WTC11 (cell line): ENCODE results near the gene SLC47A2. TPM values are rescaled to one million over a fixed set of nuclear protein-coding genes. Genes with fewer than 3 reads are reported as not detected.

Experiments
- ATF3 ChIP-seq: sonication (generic); formaldehyde crosslinking; conservative IDR thresholded peaks from 2 replicates; pipeline ENCODE4 v1.8.1; 2022; ENCODE audit warnings: mild to moderate bottlenecking, missing genetic modification reagents
- EMX1 ChIP-seq: fragments of 250-450 bp; sonication (Bioruptor Pico); IDR thresholded peaks from 2 replicates; pipeline ENCODE4 v1.8.0; 2021; ENCODE audit warnings: mild to moderate bottlenecking
- FOXJ3 ChIP-seq: sonication (generic); formaldehyde crosslinking; IDR thresholded peaks from 2 replicates; pipeline ENCODE4 v1.9.0; 2021; ENCODE audit warnings: missing genetic modification reagents, mild to moderate bottlenecking, borderline replicate concordance
- HMGXB4 ChIP-seq: sonication (generic); formaldehyde crosslinking; IDR thresholded peaks from 2 replicates; pipeline ENCODE4 v1.8.1; 2023; ENCODE audit warnings: mild to moderate bottlenecking, moderate library complexity, missing genetic modification reagents
- JUN ChIP-seq: sonication (generic); formaldehyde crosslinking; IDR thresholded peaks from 2 replicates; pipeline ENCODE4 v1.8.0; 2023; ENCODE audit warnings: mild to moderate bottlenecking, missing genetic modification reagents
- MXD4 ChIP-seq: fragments of 250-450 bp; sonication (Bioruptor Pico); IDR thresholded peaks from 2 replicates; pipeline ENCODE4 v1.8.0; 2021; ENCODE audit warnings: mild to moderate bottlenecking, moderate library complexity, borderline replicate concordance
- NFE2L1 ChIP-seq: sonication (generic); formaldehyde crosslinking; IDR thresholded peaks from 2 replicates; pipeline ENCODE4 v1.8.1; 2023; ENCODE audit warnings: missing genetic modification reagents
- NR1H2 ChIP-seq: sonication (generic); formaldehyde crosslinking; IDR thresholded peaks from 2 replicates; pipeline ENCODE4 v1.9.0; 2021; ENCODE audit warnings: mild to moderate bottlenecking, moderate library complexity, missing genetic modification reagents
- OVOL2 ChIP-seq: fragments of 250-450 bp; sonication (Bioruptor Pico); IDR thresholded peaks from 2 replicates; pipeline ENCODE4 v1.9.0; 2021; ENCODE audit warnings: mild to moderate bottlenecking, borderline replicate concordance
- PRDM15 ChIP-seq: sonication (generic); formaldehyde crosslinking; IDR thresholded peaks from 2 replicates; pipeline ENCODE4 v1.8.0; 2022; ENCODE audit warnings: missing genetic modification reagents
- SP1 ChIP-seq: sonication (generic); formaldehyde crosslinking; conservative IDR thresholded peaks from 2 replicates; pipeline ENCODE4 v1.8.1; 2022; ENCODE audit warnings: missing genetic modification reagents
- TCF7 ChIP-seq: sonication (generic); formaldehyde crosslinking; IDR thresholded peaks from 2 replicates; pipeline ENCODE4 v1.8.0; 2022; ENCODE audit warnings: mild to moderate bottlenecking, low read depth, missing genetic modification reagents, moderate library complexity
- USF1 ChIP-seq: sonication (generic); formaldehyde crosslinking; IDR thresholded peaks from 2 replicates; pipeline ENCODE4 v1.8.0; 2022; ENCODE audit warnings: mild to moderate bottlenecking, missing genetic modification reagents
- ZNF671 ChIP-seq: fragments of 250-450 bp; sonication (Bioruptor Pico); IDR thresholded peaks from 2 replicates; pipeline ENCODE4 v1.8.0; 2021; ENCODE audit warnings: mild to moderate bottlenecking
- ZSCAN18 ChIP-seq: fragments of 250-450 bp; sonication (Bioruptor Pico); IDR thresholded peaks from 2 replicates; pipeline ENCODE4 v2.1.2; 2022; ENCODE audit warnings: mild to moderate bottlenecking, moderate library complexity
- total RNA-seq: library from RNA; stranded (reverse); gene quantifications from 3 replicates; pipeline ENCODE4 v1.2.3, GENCODE V29; 2021
- TF ChIP-seq, protein P1 (sequence below): fragments of 250-450 bp; sonication (Bioruptor Pico); IDR thresholded peaks from 2 replicates; pipeline ENCODE4 v1.8.0; 2021; ENCODE audit warnings: mild to moderate bottlenecking
- TF ChIP-seq, protein P2 (sequence below): sonication (generic); formaldehyde crosslinking; IDR thresholded peaks from 2 replicates; pipeline ENCODE4 v1.8.1; 2023; ENCODE audit warnings: mild to moderate bottlenecking, missing genetic modification reagents
- TF ChIP-seq, protein P3 (sequence below): sonication (generic); formaldehyde crosslinking; IDR thresholded peaks from 2 replicates; pipeline ENCODE4 v1.8.1; 2023; ENCODE audit warnings: mild to moderate bottlenecking, missing genetic modification reagents, moderate library complexity
- TF ChIP-seq, protein P4 (sequence below): sonication (generic); formaldehyde crosslinking; IDR thresholded peaks from 2 replicates; pipeline ENCODE4 v1.8.0; 2022; ENCODE audit warnings: mild to moderate bottlenecking, missing genetic modification reagents
- TF ChIP-seq, protein P5 (sequence below): sonication (generic); formaldehyde crosslinking; IDR thresholded peaks from 2 replicates; pipeline ENCODE4 v1.8.1; 2023; ENCODE audit warnings: mild to moderate bottlenecking, missing genetic modification reagents
- TF ChIP-seq, protein P6 (sequence below): fragments of 200-600 bp; IDR thresholded peaks from 2 replicates; pipeline ENCODE4 v1.8.0; 2022; ENCODE audit warnings: antibody characterized with exemption

The SLC47A2 gene
- total RNA-seq, 1 experiment from 2014 or later = not detected

DNA sequence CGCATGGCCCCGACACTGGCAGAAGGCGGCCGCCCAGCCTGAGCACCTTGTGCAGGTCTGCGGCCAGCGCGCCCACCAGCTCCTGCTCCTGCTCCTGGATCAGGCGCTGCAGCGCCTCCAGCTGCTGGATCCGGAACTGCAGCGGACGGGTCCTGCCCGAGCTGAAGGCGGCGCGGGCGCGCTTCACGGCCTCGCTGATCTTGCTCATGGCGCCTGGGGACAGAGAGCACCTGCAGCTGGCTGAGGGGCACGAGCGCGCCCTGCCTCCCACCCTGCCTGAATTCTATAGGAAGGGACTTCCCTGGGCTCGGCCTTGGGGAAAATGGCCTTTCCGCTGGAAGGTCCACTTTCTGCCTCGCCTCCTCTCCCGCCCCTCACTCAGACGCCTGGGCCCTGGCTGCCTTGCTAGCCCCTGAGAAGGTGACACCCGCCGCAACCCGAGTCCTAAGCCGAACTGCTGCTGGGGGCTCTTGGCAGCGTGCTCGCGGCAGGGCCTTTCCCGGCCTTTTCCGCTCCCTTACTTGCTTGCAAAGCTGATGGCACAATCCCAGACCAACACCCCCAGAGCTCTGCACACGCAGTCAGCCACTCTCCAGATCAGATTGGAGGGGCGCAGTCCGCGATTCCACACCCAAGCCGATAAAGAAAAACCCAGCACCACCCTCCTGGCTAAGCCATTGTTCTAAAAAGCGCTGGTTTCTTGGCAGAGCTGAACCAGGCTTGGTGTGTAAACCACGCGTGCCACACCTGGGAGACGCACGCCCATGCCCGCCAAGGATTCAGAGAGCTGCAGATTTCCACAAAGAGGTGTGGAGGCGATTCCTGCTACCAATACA is 28.8 kb upstream of the SLC47A2 start (continued):
- peak; percentile 95 for TF ChIP-seq HMGXB4 (CRISPR knock-in tag)
- no peak for TF ChIP-seq TCF7 (CRISPR knock-in tag)
- TF ChIP-seq JUN (CRISPR knock-in tag) = no peak
- no peak for TF ChIP-seq EMX1 (CRISPR knock-in tag)
- TF ChIP-seq, protein P1, sequence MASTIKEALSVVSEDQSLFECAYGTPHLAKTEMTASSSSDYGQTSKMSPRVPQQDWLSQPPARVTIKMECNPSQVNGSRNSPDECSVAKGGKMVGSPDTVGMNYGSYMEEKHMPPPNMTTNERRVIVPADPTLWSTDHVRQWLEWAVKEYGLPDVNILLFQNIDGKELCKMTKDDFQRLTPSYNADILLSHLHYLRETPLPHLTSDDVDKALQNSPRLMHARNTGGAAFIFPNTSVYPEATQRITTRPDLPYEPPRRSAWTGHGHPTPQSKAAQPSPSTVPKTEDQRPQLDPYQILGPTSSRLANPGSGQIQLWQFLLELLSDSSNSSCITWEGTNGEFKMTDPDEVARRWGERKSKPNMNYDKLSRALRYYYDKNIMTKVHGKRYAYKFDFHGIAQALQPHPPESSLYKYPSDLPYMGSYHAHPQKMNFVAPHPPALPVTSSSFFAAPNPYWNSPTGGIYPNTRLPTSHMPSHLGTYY = no peak
- TF ChIP-seq, protein P2, sequence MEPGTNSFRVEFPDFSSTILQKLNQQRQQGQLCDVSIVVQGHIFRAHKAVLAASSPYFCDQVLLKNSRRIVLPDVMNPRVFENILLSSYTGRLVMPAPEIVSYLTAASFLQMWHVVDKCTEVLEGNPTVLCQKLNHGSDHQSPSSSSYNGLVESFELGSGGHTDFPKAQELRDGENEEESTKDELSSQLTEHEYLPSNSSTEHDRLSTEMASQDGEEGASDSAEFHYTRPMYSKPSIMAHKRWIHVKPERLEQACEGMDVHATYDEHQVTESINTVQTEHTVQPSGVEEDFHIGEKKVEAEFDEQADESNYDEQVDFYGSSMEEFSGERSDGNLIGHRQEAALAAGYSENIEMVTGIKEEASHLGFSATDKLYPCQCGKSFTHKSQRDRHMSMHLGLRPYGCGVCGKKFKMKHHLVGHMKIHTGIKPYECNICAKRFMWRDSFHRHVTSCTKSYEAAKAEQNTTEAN (CRISPR knock-in tag) = peak; percentile 85
- no peak for TF ChIP-seq OVOL2 (CRISPR knock-in tag)
- TF ChIP-seq ATF3 (CRISPR knock-in tag) = no peak
- TF ChIP-seq, protein P3, sequence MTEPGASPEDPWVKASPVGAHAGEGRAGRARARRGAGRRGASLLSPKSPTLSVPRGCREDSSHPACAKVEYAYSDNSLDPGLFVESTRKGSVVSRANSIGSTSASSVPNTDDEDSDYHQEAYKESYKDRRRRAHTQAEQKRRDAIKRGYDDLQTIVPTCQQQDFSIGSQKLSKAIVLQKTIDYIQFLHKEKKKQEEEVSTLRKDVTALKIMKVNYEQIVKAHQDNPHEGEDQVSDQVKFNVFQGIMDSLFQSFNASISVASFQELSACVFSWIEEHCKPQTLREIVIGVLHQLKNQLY (CRISPR knock-in tag) = no peak
- no peak for TF ChIP-seq ZNF671 (CRISPR knock-in tag)
- TF ChIP-seq, protein P4, sequence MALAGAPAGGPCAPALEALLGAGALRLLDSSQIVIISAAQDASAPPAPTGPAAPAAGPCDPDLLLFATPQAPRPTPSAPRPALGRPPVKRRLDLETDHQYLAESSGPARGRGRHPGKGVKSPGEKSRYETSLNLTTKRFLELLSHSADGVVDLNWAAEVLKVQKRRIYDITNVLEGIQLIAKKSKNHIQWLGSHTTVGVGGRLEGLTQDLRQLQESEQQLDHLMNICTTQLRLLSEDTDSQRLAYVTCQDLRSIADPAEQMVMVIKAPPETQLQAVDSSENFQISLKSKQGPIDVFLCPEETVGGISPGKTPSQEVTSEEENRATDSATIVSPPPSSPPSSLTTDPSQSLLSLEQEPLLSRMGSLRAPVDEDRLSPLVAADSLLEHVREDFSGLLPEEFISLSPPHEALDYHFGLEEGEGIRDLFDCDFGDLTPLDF (CRISPR knock-in tag) = peak; percentile 87; the same call in 1 of the 2 replicates
- no peak for TF ChIP-seq ZSCAN18 (CRISPR knock-in tag)
- TF ChIP-seq PRDM15 (CRISPR knock-in tag) = peak; percentile 51; the same call in 1 of the 2 replicates
- TF ChIP-seq MXD4 = no peak
- peak; percentile 18 for TF ChIP-seq SP1 (CRISPR knock-in tag)
- TF ChIP-seq, protein P5, sequence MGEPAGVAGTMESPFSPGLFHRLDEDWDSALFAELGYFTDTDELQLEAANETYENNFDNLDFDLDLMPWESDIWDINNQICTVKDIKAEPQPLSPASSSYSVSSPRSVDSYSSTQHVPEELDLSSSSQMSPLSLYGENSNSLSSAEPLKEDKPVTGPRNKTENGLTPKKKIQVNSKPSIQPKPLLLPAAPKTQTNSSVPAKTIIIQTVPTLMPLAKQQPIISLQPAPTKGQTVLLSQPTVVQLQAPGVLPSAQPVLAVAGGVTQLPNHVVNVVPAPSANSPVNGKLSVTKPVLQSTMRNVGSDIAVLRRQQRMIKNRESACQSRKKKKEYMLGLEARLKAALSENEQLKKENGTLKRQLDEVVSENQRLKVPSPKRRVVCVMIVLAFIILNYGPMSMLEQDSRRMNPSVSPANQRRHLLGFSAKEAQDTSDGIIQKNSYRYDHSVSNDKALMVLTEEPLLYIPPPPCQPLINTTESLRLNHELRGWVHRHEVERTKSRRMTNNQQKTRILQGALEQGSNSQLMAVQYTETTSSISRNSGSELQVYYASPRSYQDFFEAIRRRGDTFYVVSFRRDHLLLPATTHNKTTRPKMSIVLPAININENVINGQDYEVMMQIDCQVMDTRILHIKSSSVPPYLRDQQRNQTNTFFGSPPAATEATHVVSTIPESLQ (CRISPR knock-in tag) = no peak
- TF ChIP-seq, protein P6, sequence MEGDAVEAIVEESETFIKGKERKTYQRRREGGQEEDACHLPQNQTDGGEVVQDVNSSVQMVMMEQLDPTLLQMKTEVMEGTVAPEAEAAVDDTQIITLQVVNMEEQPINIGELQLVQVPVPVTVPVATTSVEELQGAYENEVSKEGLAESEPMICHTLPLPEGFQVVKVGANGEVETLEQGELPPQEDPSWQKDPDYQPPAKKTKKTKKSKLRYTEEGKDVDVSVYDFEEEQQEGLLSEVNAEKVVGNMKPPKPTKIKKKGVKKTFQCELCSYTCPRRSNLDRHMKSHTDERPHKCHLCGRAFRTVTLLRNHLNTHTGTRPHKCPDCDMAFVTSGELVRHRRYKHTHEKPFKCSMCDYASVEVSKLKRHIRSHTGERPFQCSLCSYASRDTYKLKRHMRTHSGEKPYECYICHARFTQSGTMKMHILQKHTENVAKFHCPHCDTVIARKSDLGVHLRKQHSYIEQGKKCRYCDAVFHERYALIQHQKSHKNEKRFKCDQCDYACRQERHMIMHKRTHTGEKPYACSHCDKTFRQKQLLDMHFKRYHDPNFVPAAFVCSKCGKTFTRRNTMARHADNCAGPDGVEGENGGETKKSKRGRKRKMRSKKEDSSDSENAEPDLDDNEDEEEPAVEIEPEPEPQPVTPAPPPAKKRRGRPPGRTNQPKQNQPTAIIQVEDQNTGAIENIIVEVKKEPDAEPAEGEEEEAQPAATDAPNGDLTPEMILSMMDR = peak; percentile 97
- TF ChIP-seq FOXJ3 = no peak
- TF ChIP-seq USF1 (CRISPR knock-in tag) = peak; percentile 47; the same call in 1 of the 2 replicates
- TF ChIP-seq NR1H2 (CRISPR knock-in tag) = no peak
- peak; percentile 71; the same call in 1 of the 2 replicates for TF ChIP-seq NFE2L1 (CRISPR knock-in tag)
